Upper lobe of left lung (tissue), 4 donors: ENCODE results near the gene MCTP1.

Experiments used
- CTCF ChIP-seq, 6 experiments: fragments of 450-650 bp in 4 of 6; fragments of 200-600 bp in 2 of 6; sonication (generic) in 2 of 6; IDR thresholded peaks; one replicate each; pipeline ENCODE4 v1.5.1; 2016 to 2019; ENCODE audit warnings: antibody characterized with exemption in 6 of 6
- EP300 ChIP-seq, 4 donors: sonication (generic); formaldehyde crosslinking; IDR thresholded peaks; one replicate each; pipeline ENCODE4 v1.5.1; 2017; ENCODE audit warnings: antibody characterized with exemption in 4 of 4, control low read depth in 2 of 4
- POLR2A ChIP-seq, 4 donors: fragments of 450-650 bp; IDR thresholded peaks; one replicate each; pipeline ENCODE4 v1.5.1; 2016 to 2017; ENCODE audit warnings: antibody characterized with exemption in 4 of 4, mild to moderate bottlenecking in 2 of 4
- POLR2AphosphoS5 ChIP-seq, 2 donors: sonication (generic); formaldehyde crosslinking; IDR thresholded peaks; one replicate each; pipeline ENCODE4 v1.5.1; 2017; ENCODE audit warnings: antibody characterized with exemption in 2 of 2

GRCh38 chr5:94932259-94932658 is 352.6 kb downstream of the MCTP1 start:
- TF ChIP-seq POLR2A (IDR thresholded peaks at IDR 0.05), result no peak
- TF ChIP-seq CTCF (IDR thresholded peaks at IDR 0.05), result no peak
- no peak for TF ChIP-seq EP300 (IDR thresholded peaks at IDR 0.05)
- TF ChIP-seq POLR2AphosphoS5 (IDR thresholded peaks at IDR 0.05), result no peak
